ENCODE results near the gene PLXNB1.

The PLXNB1 gene

DNA sequence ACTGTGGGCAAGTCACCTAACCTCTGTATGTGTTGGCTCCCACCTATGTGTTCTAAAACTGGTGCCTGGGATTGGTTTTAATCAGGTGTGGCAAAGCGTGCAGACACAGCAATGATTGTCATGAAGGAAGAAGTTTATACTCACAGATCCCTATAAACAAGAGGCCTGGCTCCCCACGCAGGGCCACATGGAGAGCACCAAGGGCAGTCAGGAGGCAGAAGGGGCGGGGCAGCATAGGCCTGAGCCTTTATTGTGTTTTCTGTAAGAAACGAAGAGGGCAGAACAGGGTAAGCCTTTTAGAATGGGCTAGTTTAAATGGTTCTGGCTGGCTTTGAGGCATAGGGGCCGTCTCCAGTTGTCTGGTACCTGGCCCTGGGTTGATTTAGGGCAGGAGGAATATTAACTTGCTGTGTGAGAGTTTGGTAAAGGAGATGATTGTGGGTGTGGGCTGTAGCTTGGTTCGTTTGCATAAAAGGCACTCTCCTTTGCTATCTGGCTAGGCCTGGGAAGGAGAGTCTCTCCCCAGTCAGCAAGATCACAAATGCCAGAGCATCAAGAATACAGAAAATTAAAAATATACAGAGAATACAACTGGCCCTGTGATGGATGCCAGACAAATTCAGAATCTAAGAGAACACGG is 60.1 kb downstream of the PLXNB1 start:
- no peak for TF ChIP-seq SIN3A (IDR thresholded peaks at IDR 0.05; ENCODE audit: borderline replicate concordance, insufficient read depth, low read length)
- TF ChIP-seq TAF1 (IDR thresholded peaks at IDR 0.05; ENCODE audit: borderline replicate concordance, insufficient read depth, low read length), result no peak
- TF ChIP-seq, protein P1, sequence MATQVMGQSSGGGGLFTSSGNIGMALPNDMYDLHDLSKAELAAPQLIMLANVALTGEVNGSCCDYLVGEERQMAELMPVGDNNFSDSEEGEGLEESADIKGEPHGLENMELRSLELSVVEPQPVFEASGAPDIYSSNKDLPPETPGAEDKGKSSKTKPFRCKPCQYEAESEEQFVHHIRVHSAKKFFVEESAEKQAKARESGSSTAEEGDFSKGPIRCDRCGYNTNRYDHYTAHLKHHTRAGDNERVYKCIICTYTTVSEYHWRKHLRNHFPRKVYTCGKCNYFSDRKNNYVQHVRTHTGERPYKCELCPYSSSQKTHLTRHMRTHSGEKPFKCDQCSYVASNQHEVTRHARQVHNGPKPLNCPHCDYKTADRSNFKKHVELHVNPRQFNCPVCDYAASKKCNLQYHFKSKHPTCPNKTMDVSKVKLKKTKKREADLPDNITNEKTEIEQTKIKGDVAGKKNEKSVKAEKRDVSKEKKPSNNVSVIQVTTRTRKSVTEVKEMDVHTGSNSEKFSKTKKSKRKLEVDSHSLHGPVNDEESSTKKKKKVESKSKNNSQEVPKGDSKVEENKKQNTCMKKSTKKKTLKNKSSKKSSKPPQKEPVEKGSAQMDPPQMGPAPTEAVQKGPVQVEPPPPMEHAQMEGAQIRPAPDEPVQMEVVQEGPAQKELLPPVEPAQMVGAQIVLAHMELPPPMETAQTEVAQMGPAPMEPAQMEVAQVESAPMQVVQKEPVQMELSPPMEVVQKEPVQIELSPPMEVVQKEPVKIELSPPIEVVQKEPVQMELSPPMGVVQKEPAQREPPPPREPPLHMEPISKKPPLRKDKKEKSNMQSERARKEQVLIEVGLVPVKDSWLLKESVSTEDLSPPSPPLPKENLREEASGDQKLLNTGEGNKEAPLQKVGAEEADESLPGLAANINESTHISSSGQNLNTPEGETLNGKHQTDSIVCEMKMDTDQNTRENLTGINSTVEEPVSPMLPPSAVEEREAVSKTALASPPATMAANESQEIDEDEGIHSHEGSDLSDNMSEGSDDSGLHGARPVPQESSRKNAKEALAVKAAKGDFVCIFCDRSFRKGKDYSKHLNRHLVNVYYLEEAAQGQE (IDR thresholded peaks at IDR 0.05; ENCODE audit: insufficient read depth in 1 of 2, low read depth in 2 of 2, low read length in 2 of 2), result no peak
- no peak for TF ChIP-seq POLR2AphosphoS5 (IDR thresholded peaks at IDR 0.05; ENCODE audit: low read depth, low read length)
- TF ChIP-seq FOXP2 (optimal IDR thresholded peaks at IDR 0.05; ENCODE audit: borderline replicate concordance, extremely low read depth, extremely low read length, insufficient read depth), result no peak

DNA sequence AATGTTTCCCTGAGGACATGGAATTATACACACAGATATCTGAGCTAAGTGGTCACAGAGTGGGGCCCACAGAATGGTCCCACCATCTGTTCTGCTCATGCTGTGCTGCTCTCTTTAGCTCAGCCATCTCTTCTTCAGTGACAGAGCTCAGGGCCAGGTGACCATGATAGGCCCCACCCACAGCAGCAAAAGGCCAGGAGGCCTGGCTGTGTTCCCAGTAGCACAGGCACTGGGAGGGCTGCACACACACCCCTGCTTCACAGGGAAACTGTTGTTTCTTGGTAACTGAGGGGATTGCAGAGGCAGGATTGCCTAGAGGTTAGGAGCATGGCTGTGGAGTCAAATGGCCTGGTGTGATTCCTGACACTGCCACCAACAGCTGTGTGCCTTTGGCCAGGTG is 62.7 kb downstream of the PLXNB1 start:
- TF ChIP-seq POLR2AphosphoS5 (IDR thresholded peaks at IDR 0.05; ENCODE audit: low read depth, low read length), result no peak
- no peak for TF ChIP-seq SIN3A (IDR thresholded peaks at IDR 0.05; ENCODE audit: borderline replicate concordance, insufficient read depth, low read length)
- no peak for TF ChIP-seq FOXP2 (optimal IDR thresholded peaks at IDR 0.05; ENCODE audit: borderline replicate concordance, extremely low read depth, extremely low read length, insufficient read depth)
- no peak for TF ChIP-seq TAF1 (IDR thresholded peaks at IDR 0.05; ENCODE audit: borderline replicate concordance, insufficient read depth, low read length)
- TF ChIP-seq, protein P1 (IDR thresholded peaks at IDR 0.05; ENCODE audit: insufficient read depth in 1 of 2, low read depth in 2 of 2, low read length in 2 of 2), result no peak

DNA sequence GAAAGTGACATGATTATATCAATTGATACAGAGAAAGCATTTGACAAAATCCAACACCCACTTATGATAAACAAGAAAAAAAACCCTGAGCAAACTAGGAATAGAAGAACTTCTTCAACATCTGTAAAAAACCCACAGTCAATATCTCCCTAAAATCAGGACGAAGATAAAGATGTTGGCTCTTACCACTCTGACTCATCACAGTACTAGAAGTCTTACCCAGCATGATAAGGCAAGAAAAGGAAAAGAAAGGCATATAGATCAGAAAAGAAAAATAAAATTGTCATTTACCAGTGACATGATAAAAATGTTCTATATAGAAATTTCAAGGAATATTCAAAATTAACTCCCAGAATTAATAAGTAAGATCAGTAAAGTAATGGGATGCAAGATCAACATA is 65.0 kb downstream of the PLXNB1 start:
- TF ChIP-seq, protein P1 (IDR thresholded peaks at IDR 0.05; ENCODE audit: insufficient read depth in 1 of 2, low read depth in 2 of 2, low read length in 2 of 2), result no peak
- TF ChIP-seq FOXP2 (optimal IDR thresholded peaks at IDR 0.05; ENCODE audit: borderline replicate concordance, extremely low read depth, extremely low read length, insufficient read depth), result no peak
- no peak for TF ChIP-seq SIN3A (IDR thresholded peaks at IDR 0.05; ENCODE audit: borderline replicate concordance, insufficient read depth, low read length)

DNA sequence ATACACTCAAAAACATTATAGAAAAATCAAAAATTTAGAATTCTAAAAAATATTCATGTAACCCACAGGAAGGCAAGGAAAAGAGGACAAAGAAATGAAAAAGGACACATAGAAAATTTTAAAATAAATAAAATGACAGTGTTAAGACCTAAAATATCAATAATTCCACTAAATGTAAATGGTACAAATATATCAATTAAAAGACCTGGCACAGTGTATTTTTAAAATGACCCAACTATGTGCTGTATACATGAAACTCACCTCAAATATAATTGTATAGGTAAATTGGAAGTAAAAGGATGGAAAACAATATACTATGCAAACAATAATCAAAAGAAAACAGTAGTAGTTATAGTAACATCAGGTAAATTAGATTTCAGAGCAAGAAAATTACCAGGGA is 68.0 kb downstream of the PLXNB1 start:
- TF ChIP-seq, protein P1 (IDR thresholded peaks at IDR 0.05; ENCODE audit: insufficient read depth in 1 of 2, low read depth in 2 of 2, low read length in 2 of 2), result no peak
- TF ChIP-seq POLR2AphosphoS5 (IDR thresholded peaks at IDR 0.05; ENCODE audit: low read depth, low read length) (no peak), FOXP2 (optimal IDR thresholded peaks at IDR 0.05; ENCODE audit: borderline replicate concordance, extremely low read depth, extremely low read length, insufficient read depth) (no peak), TAF1 (IDR thresholded peaks at IDR 0.05; ENCODE audit: borderline replicate concordance, insufficient read depth, low read length) (no peak), SIN3A (IDR thresholded peaks at IDR 0.05; ENCODE audit: borderline replicate concordance, insufficient read depth, low read length) (no peak)

DNA sequence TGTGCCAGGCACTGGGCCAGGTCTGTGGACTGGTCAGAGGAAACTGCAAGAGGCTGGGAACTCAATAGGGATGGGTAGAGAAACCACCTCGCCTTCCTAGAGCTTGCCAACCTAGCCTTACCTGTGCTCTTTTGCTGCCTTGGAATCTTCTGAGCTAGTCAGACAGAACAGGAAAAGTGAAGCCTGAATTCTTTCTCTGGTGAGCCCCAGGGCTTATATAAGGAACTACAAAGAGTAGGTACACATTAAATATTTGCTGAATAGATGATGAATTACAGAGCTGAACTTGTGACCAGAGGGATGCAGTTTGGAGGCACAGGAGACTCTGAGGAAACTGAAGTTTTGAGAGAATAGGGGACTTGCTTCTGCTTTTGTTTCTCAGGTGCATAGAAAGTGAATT is 73.5 kb downstream of the PLXNB1 start:
- TF ChIP-seq TAF1 (IDR thresholded peaks at IDR 0.05; ENCODE audit: borderline replicate concordance, insufficient read depth, low read length) (no peak), FOXP2 (optimal IDR thresholded peaks at IDR 0.05; ENCODE audit: borderline replicate concordance, extremely low read depth, extremely low read length, insufficient read depth) (no peak), POLR2AphosphoS5 (IDR thresholded peaks at IDR 0.05; ENCODE audit: low read depth, low read length) (no peak), SIN3A (IDR thresholded peaks at IDR 0.05; ENCODE audit: borderline replicate concordance, insufficient read depth, low read length) (no peak)
- TF ChIP-seq, protein P1 (IDR thresholded peaks at IDR 0.05; ENCODE audit: insufficient read depth in 1 of 2, low read depth in 2 of 2, low read length in 2 of 2), result no peak

All from PFSK-1 (cell line).